Osteoblast (primary cell): Measurements from ENCODE around the gene ZBTB7B. TPM values are rescaled to one million over a fixed set of nuclear protein-coding genes. Genes with fewer than 3 reads are reported as not detected.
A peak's percentile ranks its signal among the peaks of the same experiment; 100 is the strongest.

Source experiments
- DNase-seq: peaks from one replicate; pipeline ENCODE4 v3.0.0; 2011; ENCODE audit warnings: low spot score, mixed read lengths; ENCODE audit not compliant: insufficient read length; ENCODE audit errors: missing footprints
- H2AFZ ChIP-seq: 2 replicates; pipeline ENCODE4 v1.6.0; 2011; ENCODE audit warnings: mild to moderate bottlenecking, low read length
- H3K27ac ChIP-seq: 2 replicates; pipeline ENCODE4 v1.5.1; 2011; ENCODE audit warnings: mild to moderate bottlenecking, low read depth, low read length, moderate library complexity
- H3K27me3 ChIP-seq: 2 replicates; pipeline ENCODE4 v1.6.0; 2012; ENCODE audit warnings: mild to moderate bottlenecking, control low read depth, inconsistent platforms, low read length, moderate library complexity; ENCODE audit not compliant: insufficient read depth
- H3K36me3 ChIP-seq: 2 replicates; pipeline ENCODE4 v1.5.1; 2011; ENCODE audit warnings: mild to moderate bottlenecking, low read length, control low read depth, moderate library complexity; ENCODE audit not compliant: insufficient read depth
- H3K4me1 ChIP-seq: 2 replicates; pipeline ENCODE4 v1.5.1; 2011; ENCODE audit warnings: mild to moderate bottlenecking, low read length, control low read depth, moderate library complexity; ENCODE audit not compliant: insufficient read depth
- H3K4me2 ChIP-seq: 2 replicates; pipeline ENCODE4 v1.6.0; 2011; ENCODE audit warnings: mild to moderate bottlenecking, low read length; ENCODE audit not compliant: insufficient read depth
- H3K4me3 ChIP-seq: fragments of 200-600 bp; sonication (generic); 3 replicates; pipeline ENCODE4 v1.5.1; 2012; ENCODE audit warnings: mild to moderate bottlenecking, low read length, inconsistent platforms; ENCODE audit not compliant: insufficient read depth
- H3K79me2 ChIP-seq: 2 replicates; pipeline ENCODE4 v1.6.0; 2012; ENCODE audit warnings: mild to moderate bottlenecking, low read length, control low read depth, inconsistent platforms; ENCODE audit not compliant: insufficient read depth
- H3K9me3 ChIP-seq: 2 replicates; pipeline ENCODE4 v1.5.1; 2011; ENCODE audit warnings: low read depth, low read length, control low read depth
- H4K20me1 ChIP-seq: 2 replicates; pipeline ENCODE4 v1.6.0; 2012; ENCODE audit warnings: mild to moderate bottlenecking, low read length, control low read depth; ENCODE audit not compliant: insufficient read depth
- CTCF ChIP-seq: IDR thresholded peaks from 2 replicates; pipeline ENCODE4 v1.5.1; 2011; ENCODE audit warnings: mild to moderate bottlenecking, low read depth, low read length, moderate library complexity; ENCODE audit errors: extremely low read depth
- total RNA-seq: library from RNA; depleted of rRNA; stranded (reverse); fragments of >200 nt; gene quantifications from 2 replicates; pipeline ENCODE4 v1.2.3, GENCODE V29; 2012

ZBTB7B gene
- total RNA-seq, 1 donor = 23.5 TPM

- H3K4me3 ChIP-seq = no peak overlapping the region
- H3K4me1 ChIP-seq = peaks cover 15% of the 10 kb centered on the region
- no peak for DNase-seq
- H3K79me2 ChIP-seq = peaks cover 47% of the 10 kb centered on the region
- no peak overlapping the region for H2AFZ ChIP-seq
- H4K20me1 ChIP-seq = no peaks in the 10 kb centered on the region
- H3K27ac ChIP-seq = no peak overlapping the region
- no peaks in the 10 kb centered on the region for H3K27me3 ChIP-seq
- H3K9me3 ChIP-seq = no peaks in the 10 kb centered on the region
- H3K36me3 ChIP-seq = peaks cover 32% of the 10 kb centered on the region
- no peak overlapping the region for H3K4me2 ChIP-seq
- TF ChIP-seq CTCF = no peak
Measured at GRCh38 chr1:154987326-154987725, 15.3 kb upstream of the ZBTB7B start.

GRCh38 chr1:154988058-154988954 is 14.3 kb upstream of the ZBTB7B start:
- H3K4me1 ChIP-seq = peaks cover 10% of the 10 kb centered on the region
- no peak for TF ChIP-seq CTCF
- no peak overlapping the region for H2AFZ ChIP-seq
- no peak overlapping the region for H3K4me3 ChIP-seq
- peaks cover 32% of the 10 kb centered on the region for H3K36me3 ChIP-seq
- peak; percentile 38 for DNase-seq
- H3K4me2 ChIP-seq = no peak overlapping the region
- no peaks in the 10 kb centered on the region for H4K20me1 ChIP-seq
- no peaks in the 10 kb centered on the region for H3K27me3 ChIP-seq
- H3K79me2 ChIP-seq = peaks cover 43% of the 10 kb centered on the region
- no peaks in the 10 kb centered on the region for H3K9me3 ChIP-seq
- H3K27ac ChIP-seq = no peak overlapping the region

- no peaks in the 10 kb centered on the region for H4K20me1 ChIP-seq
- no peaks in the 10 kb centered on the region for H3K27me3 ChIP-seq
- peak; percentile 61 for DNase-seq
- H3K4me3 ChIP-seq = no peak overlapping the region
- no peak overlapping the region for H3K27ac ChIP-seq
- TF ChIP-seq CTCF = no peak
- H3K36me3 ChIP-seq = peaks cover 32% of the 10 kb centered on the region
- no peaks in the 10 kb centered on the region for H3K9me3 ChIP-seq
- H3K4me2 ChIP-seq = no peak overlapping the region
- H3K4me1 ChIP-seq = no peaks in the 10 kb centered on the region
- no peak overlapping the region for H2AFZ ChIP-seq
- H3K79me2 ChIP-seq = peaks cover 33% of the 10 kb centered on the region
Measured at GRCh38 chr1:154989195-154989860, 13.3 kb upstream of the ZBTB7B start.

- Histone ChIP-seq H3K27ac (no peak overlapping the region), H3K27me3 (no peaks in the 10 kb centered on the region), H2AFZ (no peak overlapping the region), H3K4me2 (no peak overlapping the region), H3K4me3 (no peak overlapping the region), H3K79me2 (peaks cover 28% of the 10 kb centered on the region), H3K4me1 (no peaks in the 10 kb centered on the region), H3K36me3 (peaks cover 32% of the 10 kb centered on the region), H4K20me1 (no peaks in the 10 kb centered on the region), H3K9me3 (no peaks in the 10 kb centered on the region)
- no peak for TF ChIP-seq CTCF
- no peak for DNase-seq
Measured at GRCh38 chr1:154990276-154990675, 12.3 kb upstream of the ZBTB7B start.
